OCI-LY7 (cell line): ENCODE measurements around the gene PTPN14. TPM values are rescaled to one million over a fixed set of nuclear protein-coding genes. Genes with fewer than 3 reads are reported as not detected.

Experiments used
- BruUV-seq: library from RNA; stranded (reverse); fragments of 400-500 nt; replicated peaks from 2 replicates; lab custom pipeline; 2021; lab: Mats Ljungman, UMichigan
- CTCF ChIA-PET: fragments of 300-600 bp; sonication (Branson Sonifier 250); formaldehyde crosslinking; loops from one replicate; lab custom pipeline; 2022; ENCODE audit warnings: antibody characterized with exemption; ENCODE audit not compliant: unreplicated experiment; lab: Charles Lee
- POLR2A ChIA-PET: fragments of 300-600 bp; sonication (Branson Sonifier 250); formaldehyde crosslinking; loops from one replicate; lab custom pipeline; 2022; ENCODE audit warnings: antibody characterized with exemption; lab: Charles Lee
- DNase-seq: peaks from one replicate; pipeline ENCODE4 v3.0.0-alpha.2; 2015; ENCODE audit warnings: low spot score
- H2AFZ ChIP-seq: fragments of 200-600 bp; sonication (generic), shearing (Covaris generic); 2 replicates; pipeline ENCODE4 v1.6.1; 2014; ENCODE audit warnings: mild to moderate bottlenecking, antibody characterized with exemption, low read length, moderate library complexity
- H3K27ac ChIP-seq: fragments of 200-600 bp; sonication (generic); 2 replicates; pipeline ENCODE4 v1.5.1; 2014; ENCODE audit warnings: mixed run types, low read depth, mild to moderate bottlenecking, moderate library complexity, low read length, inconsistent platforms; ENCODE audit not compliant: poor library complexity, severe bottlenecking
- H3K36me3 ChIP-seq: fragments of 200-600 bp; sonication (generic); 2 replicates; pipeline ENCODE4 v1.6.1; 2014; ENCODE audit warnings: mild to moderate bottlenecking, antibody characterized with exemption, low read length, moderate library complexity, mixed read lengths; ENCODE audit not compliant: insufficient read depth
- H3K4me1 ChIP-seq: fragments of 200-600 bp; sonication (generic); 2 replicates; pipeline ENCODE4 v1.5.1; 2014; ENCODE audit warnings: mild to moderate bottlenecking, low read length; ENCODE audit not compliant: insufficient read depth, poor library complexity, severe bottlenecking
- H3K4me2 ChIP-seq: fragments of 200-600 bp; sonication (generic); 2 replicates; pipeline ENCODE4 v1.6.1; 2014; ENCODE audit warnings: mild to moderate bottlenecking, low read length
- H3K4me3 ChIP-seq: fragments of 200-600 bp; sonication (generic); 2 replicates; pipeline ENCODE4 v1.5.1; 2014; ENCODE audit warnings: mild to moderate bottlenecking, low read depth, low read length; ENCODE audit not compliant: poor library complexity, severe bottlenecking
- H3K79me2 ChIP-seq: fragments of 200-600 bp; sonication (generic); 2 replicates; pipeline ENCODE4 v1.6.1; 2016; ENCODE audit warnings: low read depth, mild to moderate bottlenecking, low read length, moderate library complexity, mixed read lengths; ENCODE audit not compliant: insufficient read depth
- H3K9me2 ChIP-seq: fragments of 200-600 bp; sonication (generic); 2 replicates; pipeline ENCODE4 v1.6.1; 2016; ENCODE audit warnings: mild to moderate bottlenecking, low read length, mixed read lengths; ENCODE audit not compliant: insufficient read depth
- H3K9me3 ChIP-seq: fragments of 200-600 bp; sonication (generic); 2 replicates; pipeline ENCODE4 v1.6.1; 2014; ENCODE audit warnings: mild to moderate bottlenecking, mixed run types, low read length, mixed read lengths
- H4K20me1 ChIP-seq: fragments of 200-600 bp; sonication (generic); 2 replicates; pipeline ENCODE4 v1.6.1; 2014; ENCODE audit warnings: mild to moderate bottlenecking, antibody characterized with exemption, low read length, moderate library complexity, mixed read lengths; ENCODE audit not compliant: insufficient read depth
- CTCF ChIP-seq: fragments of 200-600 bp; sonication (generic); conservative IDR thresholded peaks from 2 replicates; pipeline ENCODE4 v1.5.1; 2014; ENCODE audit warnings: mild to moderate bottlenecking, antibody characterized with exemption, low read length, moderate library complexity, mixed read lengths
- EZH2phosphoT487 ChIP-seq: fragments of 200-600 bp; sonication (generic); IDR thresholded peaks from 2 replicates; pipeline ENCODE4 v1.6.1; 2018; ENCODE audit warnings: low read depth, borderline replicate concordance, mild to moderate bottlenecking, mixed run types, antibody characterized with exemption, low read length, moderate library complexity, mixed read lengths
- intact Hi-C: fragments of 100-400 bp; cut with micrococcal nuclease; formaldehyde crosslinking; loops from one replicate; pipeline ENCODE4 v1.10.0; 2022; ENCODE audit not compliant: unreplicated experiment
- total RNA-seq, 2 experiments: library from RNA; depleted of rRNA in 1 of 2; stranded (reverse); fragments of >200 nt in 1 of 2; shearing (Covaris generic) in 1 of 2; gene quantifications; 2 replicates each; pipeline ENCODE4 v1.2.3, GENCODE V29; 2014 to 2022

The PTPN14 gene
- total RNA-seq, 2 experiments from 2014 or later = not detected

- ChIA-PET POLR2A (interaction anchor here (0.7 to 2.8 kb wide), 2 partner anchors 10 to 120 kb away, joined by 3 to 10 read pairs; no protein-coding TSS in a partner anchor), CTCF (interaction anchor here (1.6 kb wide), 1 partner anchor 22 kb away, joined by 3 read pairs; no protein-coding TSS in a partner anchor)
- Histone ChIP-seq H3K9me3 (no peaks in the 10 kb centered on the region), H3K4me1 (no peaks in the 10 kb centered on the region), H3K4me3 (no peak overlapping the region), H3K79me2 (no peaks in the 10 kb centered on the region), H2AFZ (no peak overlapping the region), H3K36me3 (peaks cover 14% of the 10 kb centered on the region; the same call in 1 of the 2 replicates), H3K9me2 (no peaks in the 10 kb centered on the region), H4K20me1 (no peaks in the 10 kb centered on the region), H3K4me2 (no peak overlapping the region), H3K27ac (no peak overlapping the region)
- intact Hi-C loops = no loop called here
- BruUV-seq = no TSS peak
- DNase-seq = no peak
- no peak for TF ChIP-seq CTCF
Observed at GRCh38 chr1:214318356-214318755, 233.0 kb downstream of the PTPN14 start.

GRCh38 chr1:214317734-214318133 is 233.7 kb downstream of the PTPN14 start:
- no peak overlapping the region for H3K4me3 ChIP-seq
- H3K27ac ChIP-seq = no peak overlapping the region
- no peaks in the 10 kb centered on the region for H4K20me1 ChIP-seq
- H3K9me3 ChIP-seq = no peaks in the 10 kb centered on the region
- no peaks in the 10 kb centered on the region for H3K9me2 ChIP-seq
- H3K4me1 ChIP-seq = no peaks in the 10 kb centered on the region
- no peaks in the 10 kb centered on the region for H3K79me2 ChIP-seq
- no peak overlapping the region for H3K4me2 ChIP-seq
- H2AFZ ChIP-seq = no peak overlapping the region
- ChIA-PET CTCF (interaction anchor here (1.0 to 1.6 kb wide), 2 partner anchors 16 to 21 kb away, joined by 3 to 4 read pairs; no protein-coding TSS in a partner anchor), POLR2A (interaction anchor here (2.8 kb wide), 1 partner anchor 10 kb away, joined by 10 read pairs; no protein-coding TSS in a partner anchor)
- H3K36me3 ChIP-seq = peaks cover 9% of the 10 kb centered on the region; the same call in 1 of the 2 replicates
- no TSS peak for BruUV-seq
- intact Hi-C loops = no loop called here
- TF ChIP-seq CTCF = peak; percentile 33; the same call in 1 of the 2 replicates
- no peak for TF ChIP-seq EZH2phosphoT487
- DNase-seq = no peak

- no TSS peak for BruUV-seq
- Histone ChIP-seq H3K36me3 (peaks cover 8% of the 10 kb centered on the region; the same call in 1 of the 2 replicates), H3K4me2 (no peak overlapping the region), H3K9me2 (no peaks in the 10 kb centered on the region), H3K79me2 (no peaks in the 10 kb centered on the region), H4K20me1 (no peaks in the 10 kb centered on the region), H2AFZ (no peak overlapping the region), H3K4me1 (no peaks in the 10 kb centered on the region), H3K27ac (no peak overlapping the region), H3K9me3 (no peaks in the 10 kb centered on the region), H3K4me3 (no peak overlapping the region)
- CTCF ChIA-PET = interaction anchor here (1.0 to 1.6 kb wide), 2 partner anchors 16 to 21 kb away, joined by 3 to 4 read pairs; no protein-coding TSS in a partner anchor
- POLR2A ChIA-PET = interaction anchor here (0.5 to 2.8 kb wide), 3 partner anchors 11 to 109 kb away, joined by 4 to 10 read pairs (median 4); no protein-coding TSS in a partner anchor
- no peak for TF ChIP-seq EZH2phosphoT487
- TF ChIP-seq CTCF = no peak
- no peak for DNase-seq
- intact Hi-C loops = no loop called here
Observed at GRCh38 chr1:214317300-214317699, 234.1 kb downstream of the PTPN14 start.
